HEK293 (cell line): ENCODE measurements around the gene MYADML2.

Experiments
- HOXA7 ChIP-seq: sonication (generic); formaldehyde crosslinking; IDR thresholded peaks from 2 replicates; pipeline ENCODE4 v1.8.1; 2022; ENCODE audit warnings: missing genetic modification reagents, borderline replicate concordance
- RBAK ChIP-seq: fragments of 450-650 bp; formaldehyde crosslinking; IDR thresholded peaks from 2 replicates; pipeline ENCODE4 v1.5.1; 2016; ENCODE audit warnings: missing biosample characterization, missing genetic modification characterization
- YY1 ChIP-seq: fragments of 450-650 bp; formaldehyde crosslinking; IDR thresholded peaks from 2 replicates; pipeline ENCODE4 v1.5.1; 2018; ENCODE audit warnings: missing biosample characterization, missing genetic modification characterization
- YY2 ChIP-seq: fragments of 450-650 bp; formaldehyde crosslinking; IDR thresholded peaks from 2 replicates; pipeline ENCODE4 v1.5.1; 2016; ENCODE audit warnings: missing biosample characterization, missing genetic modification characterization
- ZBTB7A ChIP-seq: fragments of 450-650 bp; formaldehyde crosslinking; IDR thresholded peaks from 2 replicates; pipeline ENCODE4 v1.5.1; 2016; ENCODE audit warnings: low read depth, missing biosample characterization, missing genetic modification characterization
- ZNF274 ChIP-seq, 2 experiments: fragments of 200-500 bp in 1 of 2; fragments of 450-650 bp in 1 of 2; sonication (Bioruptor generic) in 1 of 2; formaldehyde crosslinking in 1 of 2; IDR thresholded peaks; 2 replicates each; pipeline versions ENCODE4 v1.5.1 to v1.6.1; 2014 to 2016; ENCODE audit warnings: borderline replicate concordance in 1 of 2, inconsistent platforms in 1 of 2, low read length in 1 of 2, missing biosample characterization in 1 of 2, missing genetic modification characterization in 1 of 2
- ZNF510 ChIP-seq: fragments of 450-650 bp; formaldehyde crosslinking; IDR thresholded peaks from 2 replicates; pipeline ENCODE4 v1.5.1; 2018; ENCODE audit warnings: mild to moderate bottlenecking, missing genetic modification characterization, missing biosample characterization; ENCODE audit not compliant: insufficient replicate concordance
- ZNF549 ChIP-seq: fragments of 450-650 bp; IDR thresholded peaks from 2 replicates; pipeline ENCODE4 v1.5.1; 2018; ENCODE audit warnings: missing biosample characterization, missing genetic modification characterization, mild to moderate bottlenecking, inconsistent platforms, moderate library complexity
- ZNF660 ChIP-seq: fragments of 450-650 bp; IDR thresholded peaks from 2 replicates; pipeline ENCODE4 v1.5.1; 2018; ENCODE audit warnings: missing biosample characterization, mild to moderate bottlenecking, missing genetic modification characterization
- TF ChIP-seq, protein P1 (sequence below): fragments of 450-650 bp; formaldehyde crosslinking; IDR thresholded peaks from 2 replicates; pipeline ENCODE4 v1.5.1; 2016; ENCODE audit warnings: missing biosample characterization, missing genetic modification characterization
- TF ChIP-seq, protein P2 (sequence below): fragments of 450-650 bp; IDR thresholded peaks from 2 replicates; pipeline ENCODE4 v1.5.1; 2018; ENCODE audit warnings: missing biosample characterization, mild to moderate bottlenecking, missing genetic modification characterization
- TF ChIP-seq, protein P3 (sequence below): fragments of 450-650 bp; formaldehyde crosslinking; IDR thresholded peaks from 2 replicates; pipeline ENCODE4 v1.5.1; 2016; ENCODE audit warnings: missing biosample characterization, missing genetic modification characterization
- TF ChIP-seq, protein P4 (sequence below): fragments of 450-650 bp; formaldehyde crosslinking; IDR thresholded peaks from 2 replicates; pipeline ENCODE4 v1.5.1; 2016; ENCODE audit warnings: missing biosample characterization, missing genetic modification characterization

DNA sequence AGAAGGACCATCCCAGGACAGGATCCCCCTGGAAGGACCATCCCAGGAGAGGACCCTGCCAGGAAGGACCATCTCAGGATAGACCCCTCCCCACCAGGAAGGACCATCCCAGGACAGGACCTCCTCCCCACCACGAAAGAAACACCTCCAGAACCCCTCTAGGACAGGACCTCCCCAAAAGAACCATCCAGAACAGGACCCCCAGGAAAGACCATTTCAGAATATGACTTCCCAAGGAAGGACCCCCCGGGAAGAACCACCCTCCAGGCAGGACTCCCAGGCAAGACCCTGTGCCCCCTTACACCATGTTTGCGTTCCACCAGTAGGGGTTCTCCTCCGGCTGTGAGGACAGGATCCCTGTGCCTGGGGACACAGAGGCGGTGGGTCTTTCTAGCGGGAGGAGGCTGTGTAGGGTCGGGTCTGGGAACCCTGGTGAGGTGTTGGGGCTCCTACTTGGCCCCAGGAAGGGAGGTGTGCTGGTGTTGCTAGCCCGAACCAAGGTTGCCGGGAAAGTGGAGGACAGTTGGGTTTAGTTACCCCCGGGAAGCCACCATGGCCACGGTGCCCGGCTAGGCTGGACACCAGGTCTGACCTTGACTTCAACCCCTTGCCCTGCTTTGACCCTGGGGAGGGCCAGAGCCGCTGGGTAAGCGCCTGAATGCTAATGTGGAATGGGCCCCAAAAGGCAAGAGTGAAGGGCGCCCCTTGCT is 11.8 kb upstream of the MYADML2 start:
- TF ChIP-seq, protein P1, sequence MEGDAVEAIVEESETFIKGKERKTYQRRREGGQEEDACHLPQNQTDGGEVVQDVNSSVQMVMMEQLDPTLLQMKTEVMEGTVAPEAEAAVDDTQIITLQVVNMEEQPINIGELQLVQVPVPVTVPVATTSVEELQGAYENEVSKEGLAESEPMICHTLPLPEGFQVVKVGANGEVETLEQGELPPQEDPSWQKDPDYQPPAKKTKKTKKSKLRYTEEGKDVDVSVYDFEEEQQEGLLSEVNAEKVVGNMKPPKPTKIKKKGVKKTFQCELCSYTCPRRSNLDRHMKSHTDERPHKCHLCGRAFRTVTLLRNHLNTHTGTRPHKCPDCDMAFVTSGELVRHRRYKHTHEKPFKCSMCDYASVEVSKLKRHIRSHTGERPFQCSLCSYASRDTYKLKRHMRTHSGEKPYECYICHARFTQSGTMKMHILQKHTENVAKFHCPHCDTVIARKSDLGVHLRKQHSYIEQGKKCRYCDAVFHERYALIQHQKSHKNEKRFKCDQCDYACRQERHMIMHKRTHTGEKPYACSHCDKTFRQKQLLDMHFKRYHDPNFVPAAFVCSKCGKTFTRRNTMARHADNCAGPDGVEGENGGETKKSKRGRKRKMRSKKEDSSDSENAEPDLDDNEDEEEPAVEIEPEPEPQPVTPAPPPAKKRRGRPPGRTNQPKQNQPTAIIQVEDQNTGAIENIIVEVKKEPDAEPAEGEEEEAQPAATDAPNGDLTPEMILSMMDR = no peak
- TF ChIP-seq, protein P2, sequence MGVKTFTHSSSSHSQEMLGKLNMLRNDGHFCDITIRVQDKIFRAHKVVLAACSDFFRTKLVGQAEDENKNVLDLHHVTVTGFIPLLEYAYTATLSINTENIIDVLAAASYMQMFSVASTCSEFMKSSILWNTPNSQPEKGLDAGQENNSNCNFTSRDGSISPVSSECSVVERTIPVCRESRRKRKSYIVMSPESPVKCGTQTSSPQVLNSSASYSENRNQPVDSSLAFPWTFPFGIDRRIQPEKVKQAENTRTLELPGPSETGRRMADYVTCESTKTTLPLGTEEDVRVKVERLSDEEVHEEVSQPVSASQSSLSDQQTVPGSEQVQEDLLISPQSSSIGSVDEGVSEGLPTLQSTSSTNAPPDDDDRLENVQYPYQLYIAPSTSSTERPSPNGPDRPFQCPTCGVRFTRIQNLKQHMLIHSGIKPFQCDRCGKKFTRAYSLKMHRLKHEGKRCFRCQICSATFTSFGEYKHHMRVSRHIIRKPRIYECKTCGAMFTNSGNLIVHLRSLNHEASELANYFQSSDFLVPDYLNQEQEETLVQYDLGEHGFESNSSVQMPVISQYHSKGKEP = no peak
- TF ChIP-seq ZNF510 (tag by site-specific recombination) (no peak), ZNF274 (IDR thresholded peaks at IDR 0.05; ENCODE audit: low read length) (no peak), ZNF274 (tag by site-specific recombination; IDR thresholded peaks at IDR 0.05; ENCODE audit: borderline replicate concordance) (no peak), ZNF660 (tag by site-specific recombination) (no peak), ZNF549 (tag by site-specific recombination) (no peak), ZBTB7A (tag by site-specific recombination) (no peak), YY2 (tag by site-specific recombination) (no peak), HOXA7 (CRISPR knock-in tag) (no peak), RBAK (tag by site-specific recombination) (no peak), YY1 (tag by site-specific recombination) (no peak)
- TF ChIP-seq, protein P3, sequence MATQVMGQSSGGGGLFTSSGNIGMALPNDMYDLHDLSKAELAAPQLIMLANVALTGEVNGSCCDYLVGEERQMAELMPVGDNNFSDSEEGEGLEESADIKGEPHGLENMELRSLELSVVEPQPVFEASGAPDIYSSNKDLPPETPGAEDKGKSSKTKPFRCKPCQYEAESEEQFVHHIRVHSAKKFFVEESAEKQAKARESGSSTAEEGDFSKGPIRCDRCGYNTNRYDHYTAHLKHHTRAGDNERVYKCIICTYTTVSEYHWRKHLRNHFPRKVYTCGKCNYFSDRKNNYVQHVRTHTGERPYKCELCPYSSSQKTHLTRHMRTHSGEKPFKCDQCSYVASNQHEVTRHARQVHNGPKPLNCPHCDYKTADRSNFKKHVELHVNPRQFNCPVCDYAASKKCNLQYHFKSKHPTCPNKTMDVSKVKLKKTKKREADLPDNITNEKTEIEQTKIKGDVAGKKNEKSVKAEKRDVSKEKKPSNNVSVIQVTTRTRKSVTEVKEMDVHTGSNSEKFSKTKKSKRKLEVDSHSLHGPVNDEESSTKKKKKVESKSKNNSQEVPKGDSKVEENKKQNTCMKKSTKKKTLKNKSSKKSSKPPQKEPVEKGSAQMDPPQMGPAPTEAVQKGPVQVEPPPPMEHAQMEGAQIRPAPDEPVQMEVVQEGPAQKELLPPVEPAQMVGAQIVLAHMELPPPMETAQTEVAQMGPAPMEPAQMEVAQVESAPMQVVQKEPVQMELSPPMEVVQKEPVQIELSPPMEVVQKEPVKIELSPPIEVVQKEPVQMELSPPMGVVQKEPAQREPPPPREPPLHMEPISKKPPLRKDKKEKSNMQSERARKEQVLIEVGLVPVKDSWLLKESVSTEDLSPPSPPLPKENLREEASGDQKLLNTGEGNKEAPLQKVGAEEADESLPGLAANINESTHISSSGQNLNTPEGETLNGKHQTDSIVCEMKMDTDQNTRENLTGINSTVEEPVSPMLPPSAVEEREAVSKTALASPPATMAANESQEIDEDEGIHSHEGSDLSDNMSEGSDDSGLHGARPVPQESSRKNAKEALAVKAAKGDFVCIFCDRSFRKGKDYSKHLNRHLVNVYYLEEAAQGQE (tag by site-specific recombination) = no peak
- TF ChIP-seq, protein P4, sequence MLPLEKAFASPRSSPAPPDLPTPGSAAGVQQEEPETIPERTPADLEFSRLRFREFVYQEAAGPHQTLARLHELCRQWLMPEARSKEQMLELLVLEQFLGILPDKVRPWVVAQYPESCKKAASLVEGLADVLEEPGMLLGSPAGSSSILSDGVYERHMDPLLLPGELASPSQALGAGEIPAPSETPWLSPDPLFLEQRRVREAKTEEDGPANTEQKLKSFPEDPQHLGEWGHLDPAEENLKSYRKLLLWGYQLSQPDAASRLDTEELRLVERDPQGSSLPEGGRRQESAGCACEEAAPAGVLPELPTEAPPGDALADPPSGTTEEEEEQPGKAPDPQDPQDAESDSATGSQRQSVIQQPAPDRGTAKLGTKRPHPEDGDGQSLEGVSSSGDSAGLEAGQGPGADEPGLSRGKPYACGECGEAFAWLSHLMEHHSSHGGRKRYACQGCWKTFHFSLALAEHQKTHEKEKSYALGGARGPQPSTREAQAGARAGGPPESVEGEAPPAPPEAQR (tag by site-specific recombination) = no peak
